Prostate gland (tissue), 2 donors: ENCODE measurements around the gene CHRNA10.

ENCODE experiments used
- CTCF ChIP-seq, 4 experiments: fragments of 200-600 bp in 2 of 4; fragments of 450-650 bp in 2 of 4; sonication (generic) in 2 of 4; IDR thresholded peaks; 1 replicate in 3 of 4; 2 replicates in 1 of 4; pipeline ENCODE4 v1.5.1; 2016 to 2019; ENCODE audit warnings: antibody characterized with exemption in 4 of 4, mild to moderate bottlenecking in 2 of 4, moderate library complexity in 2 of 4
- POLR2A ChIP-seq: fragments of 450-650 bp; IDR thresholded peaks from one replicate; pipeline ENCODE4 v1.6.1; 2016; ENCODE audit warnings: antibody characterized with exemption, mild to moderate bottlenecking
- POLR2AphosphoS5 ChIP-seq: sonication (generic); formaldehyde crosslinking; IDR thresholded peaks from one replicate; pipeline ENCODE4 v1.6.1; 2017; ENCODE audit warnings: antibody characterized with exemption

GRCh38 chr11:3627291-3627690 lies 43.9 kb downstream of the CHRNA10 start:
- no peak for TF ChIP-seq CTCF (IDR thresholded peaks at IDR 0.05)
- no peak for TF ChIP-seq POLR2A
- TF ChIP-seq POLR2AphosphoS5 = no peak
